ENCODE results near the gene TRAK1.

TRAK1 gene

DNA sequence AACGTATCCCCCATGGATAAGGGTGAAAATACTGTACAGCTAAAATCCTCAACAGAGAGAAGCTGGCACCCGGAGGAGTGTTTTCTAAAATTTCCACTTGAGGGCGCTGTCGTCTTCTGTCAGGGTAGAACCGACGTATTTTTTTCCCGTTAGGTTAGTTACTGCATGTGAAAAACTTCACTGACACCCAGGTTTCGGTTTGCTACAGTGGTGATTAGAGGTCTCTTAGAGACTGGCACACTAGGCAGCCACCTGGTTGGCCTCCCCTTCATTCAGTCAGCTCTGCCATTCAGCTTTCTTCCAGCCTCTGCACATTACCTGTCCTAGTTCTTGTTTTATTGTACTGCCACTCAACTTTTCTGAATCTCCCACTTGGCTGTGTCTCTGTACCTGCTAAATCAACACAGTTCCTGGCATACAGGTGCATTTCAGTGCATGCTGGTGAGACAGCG is 156.4 kb downstream of the TRAK1 start:
- DNase-seq (ENCODE audit: low spot score): peak; percentile 44

GRCh38 chr3:42250761-42251160 is 159.6 kb downstream of the TRAK1 start:
- no peak for DNase-seq (ENCODE audit: low spot score)

DNA sequence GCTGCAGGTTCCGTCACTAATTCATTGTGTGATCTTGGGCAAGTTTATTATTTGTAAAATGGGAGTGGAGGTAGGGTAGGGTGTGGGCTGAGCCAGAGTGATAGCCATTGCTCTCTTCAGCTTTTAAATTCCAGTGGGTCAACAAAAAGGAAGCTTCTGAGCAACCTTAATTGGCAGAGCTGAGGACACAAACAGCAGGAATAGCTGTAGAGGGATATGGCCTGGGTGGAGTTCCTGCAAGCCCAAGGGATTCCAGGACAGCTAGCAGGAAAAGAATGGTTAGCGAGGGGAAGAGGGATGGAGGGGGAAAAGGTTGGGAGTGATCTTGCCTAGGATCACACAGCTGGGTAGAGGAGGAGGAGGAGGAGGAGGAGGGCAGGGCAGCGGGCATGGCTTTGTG is 163.4 kb downstream of the TRAK1 start:
- no peak for DNase-seq (ENCODE audit: low spot score)

DNA sequence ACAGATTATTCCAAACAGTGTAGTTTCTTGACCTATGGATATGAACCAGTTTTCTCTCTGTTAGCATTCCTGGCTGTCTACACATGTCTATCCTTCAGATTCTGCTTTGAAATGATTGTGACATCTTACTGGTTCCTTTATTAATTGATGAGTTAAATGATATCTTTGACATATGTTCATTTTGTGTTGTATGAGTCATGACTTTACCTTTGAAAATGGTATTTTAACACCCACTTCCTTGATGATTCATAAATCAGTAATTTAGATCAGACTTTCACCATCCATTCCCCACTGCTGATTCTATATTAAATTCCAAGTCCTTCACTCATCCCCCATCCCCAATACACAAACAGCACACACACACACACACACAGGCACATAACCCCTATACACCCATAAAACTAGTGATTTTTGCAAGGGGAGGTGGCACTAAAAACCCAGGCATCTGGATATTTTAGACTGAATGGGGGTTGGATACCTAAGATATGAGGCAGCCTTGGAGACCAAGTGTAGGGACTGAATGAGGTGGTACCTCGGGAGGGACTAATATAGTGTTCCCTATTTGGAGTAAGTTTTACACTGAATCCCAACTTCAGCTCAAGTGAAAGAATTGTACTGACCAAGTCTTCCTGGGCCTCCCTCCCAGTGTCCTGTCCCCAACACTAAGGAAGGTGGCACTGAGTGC is 165.1 kb downstream of the TRAK1 start:
- DNase-seq (ENCODE audit: low spot score): no peak

DNA sequence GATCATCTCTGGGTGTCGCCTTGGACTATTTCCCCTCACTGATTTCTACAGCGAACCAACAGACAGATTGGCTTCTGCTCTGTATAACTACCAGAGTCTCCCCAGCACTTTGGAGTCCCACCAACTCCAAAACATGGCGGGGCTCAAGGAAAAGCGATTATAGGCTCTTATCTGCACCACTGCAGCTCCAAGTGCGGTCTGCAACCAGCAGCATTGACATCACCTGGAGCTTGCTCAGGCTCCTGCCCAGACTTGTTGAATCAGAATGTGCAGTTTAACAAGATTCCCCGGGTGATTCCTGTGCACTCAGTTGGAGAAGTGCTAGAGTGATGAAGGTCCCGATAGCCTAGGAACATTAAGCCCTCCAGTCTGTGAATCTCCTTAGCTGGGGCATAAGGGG is 165.8 kb downstream of the TRAK1 start:
- no peak for DNase-seq (ENCODE audit: low spot score)

DNA sequence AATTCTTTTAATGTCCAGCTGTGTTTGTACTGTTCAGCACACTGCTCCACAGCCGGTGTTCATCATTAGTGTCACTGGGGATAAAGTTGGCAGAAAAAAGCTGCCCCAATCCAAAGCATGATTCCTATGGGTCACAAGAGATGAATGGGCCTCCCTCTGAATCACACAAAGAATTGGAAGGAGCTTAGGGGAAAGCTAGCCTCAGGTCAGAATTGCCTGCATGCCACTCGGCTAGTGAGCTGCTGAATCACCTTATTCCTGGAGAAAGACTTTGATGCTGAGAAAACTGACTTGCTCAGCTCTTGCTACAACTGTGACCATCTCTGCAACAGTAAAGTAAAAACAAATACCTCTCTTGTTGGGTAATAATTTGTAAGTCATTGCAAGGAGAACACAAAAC is 171.4 kb downstream of the TRAK1 start:
- DNase-seq (ENCODE audit: low spot score): no peak

GRCh38 chr3:42263354-42264346 is 172.5 kb downstream of the TRAK1 start:
- no peak for DNase-seq (ENCODE audit: low spot score)

DNA sequence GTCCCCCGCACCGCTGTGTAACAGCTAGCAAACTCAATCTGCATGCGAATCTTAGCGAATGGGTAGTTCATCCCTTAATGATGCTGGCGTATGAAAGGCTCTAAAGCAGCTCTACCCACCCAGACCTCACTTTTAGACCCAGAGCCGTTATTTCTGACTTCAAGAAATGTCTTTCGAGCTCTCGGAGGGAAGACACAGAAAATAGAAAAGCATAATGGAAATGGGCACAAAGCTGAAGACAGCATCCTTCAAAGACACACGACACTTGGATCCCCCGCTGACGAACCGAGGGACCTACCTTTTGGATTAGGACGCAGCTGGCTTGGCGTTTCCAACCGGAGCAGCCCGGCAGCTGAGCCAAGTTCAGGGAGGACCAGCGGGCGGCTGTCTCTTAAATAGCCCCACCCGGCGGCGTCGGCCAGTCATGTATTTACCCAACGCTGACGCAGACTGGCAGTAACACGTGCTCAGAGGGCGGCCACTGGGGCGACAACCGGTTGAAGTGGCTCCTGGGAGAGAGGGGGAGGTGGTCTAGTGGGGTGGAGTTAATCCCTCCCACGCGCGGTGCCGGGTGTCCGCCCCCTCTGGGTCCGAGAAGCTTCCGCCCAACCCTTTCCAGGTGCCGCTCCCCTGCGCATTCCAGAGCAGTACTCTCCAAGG is 173.4 kb downstream of the TRAK1 start:
- DNase-seq (ENCODE audit: low spot score): no peak

DNA sequence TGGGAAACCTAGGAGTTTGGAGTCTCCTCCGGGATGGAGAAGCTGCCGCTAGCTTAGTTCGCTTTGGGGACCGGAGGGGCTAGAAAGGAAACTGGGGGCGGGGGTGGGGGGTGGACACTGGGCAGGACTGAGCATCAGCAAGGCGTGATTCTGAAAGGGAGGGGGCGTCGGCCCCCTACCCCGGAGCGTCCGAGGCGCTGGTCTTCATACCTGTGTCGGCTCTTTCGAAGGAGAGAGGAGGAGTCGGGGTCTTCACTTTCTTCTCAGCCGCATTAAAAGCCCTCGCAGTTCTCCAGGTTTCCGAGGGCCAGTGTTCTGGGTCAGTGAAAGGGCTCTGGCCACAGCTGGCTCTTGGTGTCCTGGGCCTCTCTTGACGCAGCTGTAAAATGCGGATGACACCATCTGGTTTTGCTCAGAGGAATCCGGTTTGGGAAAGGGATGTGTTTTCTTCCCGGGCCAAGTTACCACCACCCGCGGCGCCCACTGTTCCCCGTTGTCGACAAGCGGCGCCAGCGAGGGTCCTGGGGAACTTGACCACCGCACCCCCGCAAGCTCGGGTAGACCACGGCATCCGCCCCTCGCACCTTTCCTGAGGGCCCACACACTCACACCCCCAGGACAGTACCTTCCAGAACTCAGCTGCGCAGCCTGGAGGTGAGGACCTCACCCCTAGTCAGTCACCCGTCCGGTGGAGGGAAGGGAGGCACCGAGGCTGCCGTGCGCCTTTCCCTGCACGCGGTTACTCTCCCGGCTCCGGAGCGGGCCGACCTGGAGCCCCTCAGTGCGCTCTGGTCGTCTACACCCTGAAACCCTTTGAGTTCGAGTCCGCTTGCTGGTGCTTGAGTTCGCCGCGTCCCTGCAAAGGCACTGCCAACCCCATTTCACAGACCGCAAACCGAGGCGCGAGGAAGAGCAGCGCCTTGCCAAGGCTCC is 174.2 kb downstream of the TRAK1 start:
- DNase-seq (ENCODE audit: low spot score): no peak

GRCh38 chr3:42266085-42266484 is 174.9 kb downstream of the TRAK1 start, which contains the start of gene CCK:
Gene CCK (minus strand): TSS chr3:42266185. CDS start chr3:42263630, 2,555 bp downstream.
- DNase-seq (ENCODE audit: low spot score): no peak

GRCh38 chr3:42267878-42268277 is 176.7 kb downstream of the TRAK1 start:
- DNase-seq (ENCODE audit: low spot score): no peak

DNA sequence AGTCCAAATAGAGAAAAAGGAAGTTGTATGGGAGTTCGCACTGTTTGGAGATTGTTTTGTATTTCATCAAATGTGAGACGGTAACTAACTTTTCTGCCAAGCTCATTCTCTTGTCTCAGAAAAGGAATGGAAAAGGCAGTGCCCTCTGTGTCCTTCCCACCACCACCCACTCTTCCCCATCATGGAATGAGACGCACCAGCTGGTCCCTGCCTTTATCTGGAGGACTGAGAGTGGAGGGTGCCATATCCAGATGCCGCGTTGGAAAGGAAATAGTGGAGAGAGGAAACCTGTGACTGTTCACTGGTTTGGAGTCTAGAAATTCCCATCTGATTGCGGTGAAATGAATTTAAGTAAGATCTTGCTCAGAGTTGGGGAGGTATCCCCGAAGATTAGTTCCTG is 178.5 kb downstream of the TRAK1 start:
- DNase-seq (ENCODE audit: low spot score): no peak

- no peak for DNase-seq (ENCODE audit: low spot score)
Observed at GRCh38 chr3:42270561-42270960, 179.4 kb downstream of the TRAK1 start.

GRCh38 chr3:42271786-42272185 is 180.6 kb downstream of the TRAK1 start:
- no peak for DNase-seq (ENCODE audit: low spot score)

DNA sequence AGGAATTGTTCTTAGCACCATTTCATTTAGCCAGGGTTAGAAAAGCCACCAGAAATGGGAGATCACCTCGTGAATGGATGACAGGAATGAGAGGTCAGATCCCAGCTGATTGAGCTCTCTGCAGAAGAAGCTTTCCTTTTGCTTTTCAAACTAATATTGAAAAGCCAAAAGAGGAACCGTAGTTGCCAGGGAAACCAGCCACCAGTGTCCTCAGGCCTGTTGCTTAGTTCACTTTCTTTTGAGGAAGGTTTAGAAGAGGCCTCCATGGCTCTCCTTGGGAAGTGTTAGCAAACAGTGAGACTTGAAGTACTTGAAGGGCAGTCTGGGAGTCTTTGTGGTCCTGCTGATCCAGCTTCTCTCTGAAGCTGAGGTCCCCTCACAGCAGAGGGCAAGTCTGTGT is 182.2 kb downstream of the TRAK1 start:
- DNase-seq (ENCODE audit: low spot score): no peak

DNA sequence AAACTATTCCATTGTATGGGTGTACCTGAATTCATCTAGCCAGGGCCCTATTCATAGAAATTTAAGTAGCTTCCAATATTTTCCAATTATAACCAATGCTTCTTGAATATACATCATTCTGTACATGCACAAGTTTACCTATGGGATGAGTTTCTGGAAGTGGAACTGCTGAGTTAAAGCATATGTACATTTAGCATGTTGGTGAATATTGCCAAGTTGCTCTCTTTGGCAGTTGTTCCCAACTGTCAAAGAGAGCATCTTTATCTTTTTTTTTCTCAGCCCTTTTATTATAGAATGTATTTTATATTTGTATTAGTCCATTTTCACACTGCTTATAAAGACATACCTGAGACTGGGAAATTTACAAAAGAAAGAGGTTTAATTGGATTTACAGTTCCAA is 183.1 kb downstream of the TRAK1 start:
- DNase-seq (ENCODE audit: low spot score): no peak

- DNase-seq (ENCODE audit: low spot score): no peak
Observed at GRCh38 chr3:42275217-42275616, 184.1 kb downstream of the TRAK1 start.
